NCI-H1930 (cell line): ENCODE results near the gene AGTRAP.

ENCODE experiments used
- DNase-seq, 2 experiments: peaks; one replicate each; lab custom pipeline; 2025; lab: John Stamatoyannopoulos, UW

AGTRAP gene

DNA sequence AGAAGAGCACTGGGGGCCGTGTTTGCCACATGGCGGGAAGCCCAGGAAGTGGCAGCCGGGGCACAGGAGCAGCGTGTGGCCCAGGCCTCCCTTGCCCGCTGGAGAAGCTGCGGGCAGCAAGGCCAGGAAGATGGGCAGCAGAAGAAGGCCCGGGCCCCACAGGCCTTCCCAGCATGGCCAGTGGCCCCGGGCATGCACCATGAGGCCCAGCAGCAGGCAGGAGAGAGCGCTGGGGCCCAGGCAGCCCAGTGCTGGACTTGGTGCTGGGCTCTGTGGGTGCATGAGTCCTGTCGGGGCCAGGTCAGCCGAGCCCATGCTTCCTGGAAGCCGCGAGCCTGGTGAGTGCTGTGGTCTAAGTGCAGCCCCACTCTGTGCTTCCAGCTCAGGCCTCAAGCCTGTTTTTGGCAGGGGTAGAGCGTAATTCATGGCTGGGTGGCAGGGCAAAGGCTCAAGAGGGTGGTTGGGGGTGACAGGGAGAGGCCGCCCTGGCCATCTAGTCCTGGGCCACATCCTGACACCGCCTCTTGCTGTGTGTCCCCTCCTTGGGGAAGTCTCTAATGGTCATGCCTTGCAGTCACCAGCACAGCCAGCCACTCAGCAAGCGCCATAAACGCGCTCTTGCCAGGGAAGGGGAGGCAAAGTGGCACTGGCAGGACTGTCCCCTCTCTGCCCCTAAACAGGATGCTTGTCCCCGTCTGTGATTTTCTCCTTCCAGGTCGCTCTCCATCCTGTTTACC is 48.5 kb downstream of the AGTRAP start:
- no peak for DNase-seq

DNA sequence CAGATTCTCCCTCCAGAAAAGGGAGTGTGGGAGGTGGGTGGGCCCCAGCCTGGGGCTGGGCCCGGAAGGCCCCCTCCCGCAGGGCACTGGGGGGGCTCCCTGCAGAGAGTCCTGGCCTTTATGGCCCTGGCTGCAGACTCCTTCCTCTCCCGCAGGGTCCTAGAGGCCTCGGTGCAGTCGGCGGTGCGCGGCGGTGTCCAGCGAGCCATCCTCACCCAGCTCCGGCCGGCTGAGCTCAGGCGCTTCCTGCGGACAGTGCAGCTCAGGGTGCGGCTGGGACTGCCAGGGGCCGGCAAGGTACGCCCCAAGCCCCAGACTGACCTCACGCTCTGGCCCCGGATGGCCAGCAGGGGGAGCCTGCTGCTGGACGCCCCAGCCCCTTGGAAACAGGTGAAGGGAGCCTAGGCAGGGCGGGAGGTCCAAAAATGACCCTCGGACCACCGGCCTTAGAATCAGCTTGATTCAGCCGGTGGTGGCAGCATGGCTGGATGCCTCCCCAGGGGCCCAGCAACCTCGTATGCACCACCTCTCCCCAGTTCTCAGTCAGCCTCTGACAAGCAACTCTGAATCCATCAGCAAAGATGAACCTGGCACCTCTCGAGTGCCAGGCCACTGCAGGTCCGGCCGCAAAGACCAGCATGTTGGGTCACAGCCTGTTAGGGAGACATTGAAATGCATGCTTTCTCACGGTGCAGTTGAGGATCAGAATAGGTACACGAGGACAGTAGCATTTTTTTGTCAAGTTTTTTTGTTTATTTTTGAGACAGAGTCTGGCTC is 49.2 kb downstream of the AGTRAP start:
- peak; percentile 9 to 38 for DNase-seq

DNA sequence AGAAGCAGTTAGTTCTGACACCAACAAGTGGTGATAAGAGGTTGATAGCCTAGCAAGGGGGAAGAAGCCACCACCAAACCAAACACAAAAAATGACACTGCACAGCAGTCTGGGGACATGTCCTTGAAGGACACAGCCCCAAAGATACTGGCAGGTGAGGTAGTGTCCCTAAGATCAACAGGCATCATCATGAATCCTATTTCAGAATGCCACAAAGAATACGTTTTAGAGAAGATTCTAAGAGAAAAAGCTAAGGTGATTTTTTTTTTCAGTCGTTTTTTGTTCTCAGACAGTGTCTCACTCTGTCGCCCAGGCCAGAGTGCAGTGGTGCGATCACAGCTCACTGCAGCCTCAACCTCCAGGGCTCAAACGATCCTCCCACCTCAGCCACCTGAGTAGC is 50.2 kb downstream of the AGTRAP start:
- no peak for DNase-seq

DNA sequence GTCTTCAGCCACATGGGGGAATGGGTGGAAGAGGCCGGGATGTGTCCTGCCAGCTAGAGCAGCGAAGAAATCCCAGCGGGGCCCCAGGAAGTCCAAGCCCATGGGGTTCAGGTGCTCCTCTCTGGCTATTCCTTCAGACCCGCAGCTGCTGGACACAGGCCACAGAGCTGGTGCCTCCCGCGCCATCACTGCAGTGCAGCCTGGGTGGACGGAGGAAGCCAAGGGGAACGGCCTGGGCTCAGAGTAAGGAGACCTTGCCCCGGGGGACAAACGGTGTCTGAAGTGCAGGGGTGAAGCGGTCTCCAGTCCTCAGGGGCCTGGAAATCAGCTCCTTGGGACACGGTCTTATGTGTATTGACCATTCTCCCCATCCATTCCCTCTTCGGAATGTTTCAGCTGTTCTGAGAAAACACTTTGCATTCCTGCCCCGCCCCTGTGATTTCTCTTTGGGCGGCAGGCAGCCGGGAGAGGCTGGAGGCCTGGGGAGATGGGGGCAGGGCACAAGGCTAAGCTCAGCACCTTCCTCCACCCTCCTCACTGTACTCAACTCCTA is 51.4 kb downstream of the AGTRAP start:
- no peak for DNase-seq

DNA sequence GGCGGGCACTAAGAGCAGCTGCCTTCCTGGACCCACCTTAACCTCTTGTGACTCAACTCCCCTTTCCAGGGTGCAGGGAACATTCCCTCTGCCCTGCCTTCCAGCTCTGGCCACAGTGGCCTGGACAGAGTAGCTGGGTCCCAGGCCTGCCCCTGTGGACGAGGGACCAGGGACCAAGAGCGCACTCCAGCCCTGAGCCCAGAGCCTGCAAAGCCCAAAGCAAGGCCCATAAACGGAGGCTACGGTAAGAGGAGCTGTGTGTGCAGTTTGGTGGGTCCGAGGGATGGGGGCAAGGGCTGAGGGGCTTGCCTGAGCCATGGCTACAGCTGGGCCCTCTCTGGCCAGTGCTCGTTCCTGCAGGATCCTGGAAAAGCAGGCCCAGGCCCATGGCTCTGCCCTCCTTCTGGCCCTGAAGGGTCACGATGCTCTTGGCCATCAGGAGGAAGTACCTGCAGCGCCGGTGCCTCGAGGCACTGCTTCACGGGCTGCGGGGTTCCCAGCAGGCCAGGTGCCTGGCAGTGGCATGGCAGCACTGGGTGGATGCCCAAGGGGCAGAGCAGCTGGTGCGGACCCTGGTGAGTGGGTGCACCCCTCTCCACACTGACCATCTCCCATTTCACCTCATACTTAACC is 52.0 kb downstream of the AGTRAP start:
- DNase-seq: no peak

DNA sequence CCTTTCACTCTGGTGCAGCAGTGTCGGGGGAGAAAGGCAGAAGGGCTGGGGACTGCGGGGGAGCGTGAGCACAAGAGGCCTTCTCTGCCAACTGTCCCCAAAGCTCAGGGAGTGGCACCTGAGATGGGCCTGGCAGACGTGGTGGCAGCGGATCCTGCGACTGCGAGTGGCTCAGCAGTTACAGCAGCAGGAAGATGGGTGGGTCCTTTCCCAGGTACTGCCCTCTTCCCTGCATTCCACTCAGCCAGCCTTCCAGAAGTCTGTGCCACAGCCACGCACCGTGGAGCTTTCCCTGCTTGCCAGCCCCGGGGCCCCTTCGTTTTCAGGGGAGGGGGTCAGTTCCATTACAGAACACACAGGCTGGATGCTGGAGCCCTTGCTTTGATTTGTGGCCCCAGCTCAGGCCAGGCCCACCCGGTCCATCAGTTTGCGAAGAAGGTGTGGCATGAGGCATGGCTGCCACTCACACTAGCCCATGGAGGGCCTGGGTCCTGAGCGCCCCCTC is 52.7 kb downstream of the AGTRAP start:
- DNase-seq: no peak

DNA sequence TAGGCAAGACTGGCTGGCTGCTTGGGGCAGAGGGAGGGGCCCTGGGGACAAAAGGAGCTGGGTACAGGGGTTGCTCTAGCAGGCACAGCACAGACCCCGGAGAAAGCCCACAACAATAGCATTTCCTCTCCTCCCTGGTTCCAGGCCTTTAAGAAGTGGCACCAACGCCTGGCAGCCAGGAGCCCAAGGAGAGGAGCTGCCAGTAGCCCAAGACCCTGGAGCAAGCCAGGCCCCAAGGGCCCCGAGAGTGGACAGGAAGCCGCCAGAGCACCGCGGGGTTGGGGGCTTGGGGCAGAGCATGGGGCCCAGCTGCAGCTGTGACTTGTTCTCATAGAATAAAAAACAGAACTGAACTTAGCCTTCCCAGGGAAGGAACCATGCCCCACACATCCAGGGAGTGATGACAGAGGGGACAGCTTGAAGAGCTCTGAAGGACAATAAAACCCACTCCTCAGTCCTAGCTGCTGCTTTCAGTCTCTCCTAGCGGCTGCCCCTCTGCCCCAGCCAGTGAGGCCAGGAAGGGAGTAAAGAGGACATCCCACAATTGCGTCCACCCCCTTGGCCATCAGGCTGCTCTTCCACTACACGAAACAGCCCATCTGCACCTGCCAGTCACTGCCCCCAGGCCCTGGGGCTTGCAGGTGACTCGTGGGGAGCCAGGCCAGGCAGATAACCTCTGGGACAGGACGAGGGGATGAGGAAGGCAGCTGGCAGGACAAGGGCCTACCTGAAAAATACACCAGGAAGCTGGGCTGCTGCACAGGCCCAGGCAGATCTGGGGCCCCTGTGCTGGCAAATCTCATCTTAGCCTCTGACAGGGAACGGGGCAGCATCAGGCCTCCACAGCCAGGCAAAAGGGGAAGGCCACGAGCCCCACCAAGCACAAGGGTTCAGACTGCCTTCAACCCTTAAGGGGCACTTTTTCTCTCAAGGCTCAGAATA is 53.5 kb downstream of the AGTRAP start:
- no peak for DNase-seq

DNA sequence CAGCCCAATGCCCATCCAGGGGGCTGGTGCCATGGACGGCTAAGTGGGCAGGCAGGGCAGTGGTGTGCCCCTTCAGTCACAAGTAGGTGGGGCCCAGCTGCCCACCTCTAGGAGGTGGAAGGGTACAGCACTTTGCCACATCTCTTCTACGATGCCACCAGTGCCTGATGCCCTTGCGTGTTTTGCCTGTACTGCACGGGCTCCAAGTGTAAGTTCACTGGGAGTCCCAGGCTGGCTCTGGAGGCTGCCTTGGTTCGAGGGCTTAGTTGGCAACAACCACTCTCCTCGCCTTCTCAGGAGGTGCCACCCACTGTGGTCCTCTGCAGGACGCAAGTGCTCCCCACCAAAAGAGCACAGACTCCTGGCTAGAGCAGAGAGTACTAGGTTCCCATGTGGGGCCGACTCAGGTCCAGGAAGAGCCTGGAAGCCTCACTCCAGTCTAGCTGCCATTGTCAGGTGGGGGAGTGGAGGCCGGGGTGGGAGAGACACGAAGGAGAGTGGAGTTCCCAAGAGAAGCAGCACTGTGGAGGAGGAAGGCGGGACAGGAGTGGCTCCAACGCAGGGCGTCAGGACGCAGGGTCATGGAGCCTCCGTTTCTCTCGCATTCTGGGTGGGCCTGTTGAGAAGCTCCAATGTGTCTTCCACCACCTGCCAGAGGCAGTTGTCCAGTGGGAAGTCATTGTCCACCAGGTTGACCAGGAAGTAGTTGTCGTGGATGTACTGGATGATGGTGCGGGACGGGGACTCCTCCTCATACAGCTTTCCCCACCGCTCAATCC is 54.4 kb downstream of the AGTRAP start:
- DNase-seq: no peak

DNA sequence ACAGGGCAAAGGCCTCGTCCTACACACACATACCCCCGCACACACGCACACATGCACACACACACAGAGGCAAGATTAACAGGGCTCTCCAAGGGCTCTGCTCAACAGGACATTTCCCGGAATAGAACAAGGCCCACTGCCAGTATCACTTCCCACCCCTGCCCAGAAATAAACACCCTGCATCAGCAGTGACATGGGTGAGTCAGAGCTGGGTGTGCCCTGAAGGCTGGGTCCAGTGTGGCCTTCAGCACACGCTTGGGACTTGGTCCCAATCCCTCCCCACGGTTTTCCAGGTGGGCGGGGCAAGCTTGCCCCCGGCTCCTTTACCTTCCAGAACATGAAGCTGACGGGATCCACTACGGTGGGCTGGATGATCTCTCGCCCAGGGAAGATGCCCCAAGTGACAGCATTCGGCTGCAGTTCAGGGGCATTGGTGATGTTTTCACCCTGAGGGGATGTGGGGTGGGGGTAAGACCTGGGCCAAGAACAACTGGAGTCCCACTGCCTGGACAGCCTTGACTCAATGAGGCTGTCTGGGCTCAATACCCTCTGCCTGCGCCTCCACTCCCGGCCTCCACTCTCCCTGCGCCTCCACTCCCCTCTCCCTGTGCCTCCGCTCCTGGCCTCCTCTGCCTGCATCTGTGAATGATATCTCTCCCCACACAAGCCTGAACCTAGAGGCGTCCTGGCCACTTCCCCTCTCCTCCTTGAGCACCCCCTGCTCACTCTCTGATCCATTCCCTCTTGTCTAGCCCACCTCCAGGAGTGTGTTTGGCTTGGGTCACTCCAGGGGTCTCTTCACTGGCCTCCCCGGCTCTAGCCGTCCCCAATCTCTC is 55.2 kb downstream of the AGTRAP start:
- no peak for DNase-seq

DNA sequence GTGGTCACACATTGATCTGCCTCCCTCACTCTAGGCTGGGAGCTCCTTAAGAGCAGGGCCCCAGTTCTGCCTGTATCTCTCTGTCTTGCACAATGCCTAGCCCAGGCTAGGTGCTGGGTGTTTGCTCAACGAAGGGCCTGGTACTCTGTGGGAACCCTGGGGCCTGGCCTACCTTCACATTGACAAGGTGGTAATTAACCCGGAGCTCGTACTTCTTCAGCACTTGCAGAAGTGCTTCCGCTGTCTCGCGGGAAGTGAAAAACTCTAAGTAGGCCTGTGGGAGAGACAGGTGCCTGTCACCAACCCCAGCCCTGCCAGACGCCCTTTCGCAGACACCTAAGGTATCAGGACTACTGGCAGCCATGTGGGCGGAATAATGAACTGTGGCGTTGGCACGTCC is 56.2 kb downstream of the AGTRAP start:
- DNase-seq: no peak

DNA sequence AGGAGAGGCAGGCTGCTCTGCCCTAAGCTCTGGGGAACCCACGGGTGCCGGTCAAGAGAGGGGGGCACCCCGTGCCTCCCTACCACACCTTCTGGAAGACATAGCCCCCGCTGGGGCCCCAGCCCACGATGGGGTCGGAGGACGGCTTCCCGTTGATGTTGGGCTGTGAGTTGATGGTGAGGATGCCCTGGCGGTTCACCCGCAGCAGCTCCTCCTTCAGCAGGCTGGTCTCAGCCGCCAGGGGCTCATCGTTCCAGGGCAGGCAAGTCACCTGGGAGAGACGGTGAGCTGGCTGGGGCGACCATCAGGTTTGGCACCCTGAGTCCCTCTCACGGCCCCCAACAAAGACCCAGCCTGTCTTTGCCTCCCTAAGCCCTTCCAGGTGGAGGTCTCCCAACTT is 57.9 kb downstream of the AGTRAP start:
- no peak for DNase-seq

DNA sequence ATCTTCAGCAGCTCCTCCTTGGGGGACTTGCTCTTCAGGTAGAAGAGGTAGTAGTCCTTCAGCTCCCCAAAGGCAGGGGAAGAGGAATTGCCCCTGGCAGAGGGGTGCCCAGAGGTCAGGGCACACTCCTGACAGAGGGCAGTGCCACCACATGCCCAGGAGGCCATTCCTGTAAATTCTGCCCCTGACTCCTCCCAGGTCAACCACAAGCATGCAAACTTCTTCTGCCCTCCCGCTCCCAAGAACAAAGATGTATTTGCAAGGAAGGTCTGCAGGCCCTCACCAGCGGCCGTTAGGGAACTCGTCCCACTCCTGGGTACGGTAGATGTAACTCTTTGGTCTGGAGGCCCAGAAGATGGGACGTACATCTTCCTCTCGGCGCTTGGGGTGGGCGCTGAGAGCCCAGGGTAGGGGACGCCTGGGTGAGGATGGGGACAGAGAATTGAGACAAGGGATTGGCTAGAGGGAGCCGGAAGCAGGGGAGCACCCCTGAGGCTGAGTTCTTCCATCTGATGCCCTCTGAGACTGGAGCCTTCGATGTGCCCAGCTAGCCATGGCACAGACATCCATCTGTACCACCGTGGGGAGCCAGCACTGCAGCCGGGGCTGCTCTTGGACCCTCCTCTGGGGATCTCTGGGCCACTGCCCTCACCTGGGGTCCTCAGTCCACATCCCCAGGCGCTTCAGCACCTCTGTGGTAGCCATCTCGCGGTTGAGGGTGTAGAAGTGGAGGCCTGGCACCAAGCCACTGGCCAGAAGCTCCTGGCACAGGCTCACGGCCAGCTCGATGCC is 58.7 kb downstream of the AGTRAP start:
- DNase-seq: no peak

DNA sequence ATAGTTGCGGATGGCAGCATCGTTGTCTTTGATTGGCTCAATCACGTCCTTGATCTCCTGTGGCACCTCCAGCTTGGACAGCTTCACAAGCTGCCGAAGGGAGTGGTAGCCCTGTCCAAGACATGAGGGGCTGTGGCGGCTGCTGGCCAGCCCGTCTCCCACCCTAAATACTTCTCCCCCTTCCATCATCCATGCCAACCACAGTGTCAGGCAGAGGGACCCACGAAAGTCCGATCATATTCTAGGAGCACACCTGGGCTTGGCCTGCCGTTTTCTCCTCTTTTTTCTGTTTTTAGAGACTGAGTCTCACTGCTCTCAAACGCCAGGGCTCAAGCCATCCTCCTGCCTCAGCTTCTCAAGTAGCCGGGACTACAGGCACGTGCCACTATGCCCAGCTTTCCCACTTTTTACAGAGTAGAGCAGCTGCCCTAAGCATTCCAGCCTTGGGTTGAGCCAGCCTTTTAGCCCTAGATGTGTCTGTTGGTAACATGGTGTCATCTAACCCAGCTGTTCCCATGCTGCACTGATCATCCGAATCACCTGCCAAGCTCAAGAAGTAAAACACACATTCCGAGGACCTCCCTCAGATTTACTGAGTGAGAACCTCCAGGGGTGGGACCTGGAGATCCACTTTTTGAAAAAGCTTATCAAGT is 59.4 kb downstream of the AGTRAP start:
- no peak for DNase-seq

DNA sequence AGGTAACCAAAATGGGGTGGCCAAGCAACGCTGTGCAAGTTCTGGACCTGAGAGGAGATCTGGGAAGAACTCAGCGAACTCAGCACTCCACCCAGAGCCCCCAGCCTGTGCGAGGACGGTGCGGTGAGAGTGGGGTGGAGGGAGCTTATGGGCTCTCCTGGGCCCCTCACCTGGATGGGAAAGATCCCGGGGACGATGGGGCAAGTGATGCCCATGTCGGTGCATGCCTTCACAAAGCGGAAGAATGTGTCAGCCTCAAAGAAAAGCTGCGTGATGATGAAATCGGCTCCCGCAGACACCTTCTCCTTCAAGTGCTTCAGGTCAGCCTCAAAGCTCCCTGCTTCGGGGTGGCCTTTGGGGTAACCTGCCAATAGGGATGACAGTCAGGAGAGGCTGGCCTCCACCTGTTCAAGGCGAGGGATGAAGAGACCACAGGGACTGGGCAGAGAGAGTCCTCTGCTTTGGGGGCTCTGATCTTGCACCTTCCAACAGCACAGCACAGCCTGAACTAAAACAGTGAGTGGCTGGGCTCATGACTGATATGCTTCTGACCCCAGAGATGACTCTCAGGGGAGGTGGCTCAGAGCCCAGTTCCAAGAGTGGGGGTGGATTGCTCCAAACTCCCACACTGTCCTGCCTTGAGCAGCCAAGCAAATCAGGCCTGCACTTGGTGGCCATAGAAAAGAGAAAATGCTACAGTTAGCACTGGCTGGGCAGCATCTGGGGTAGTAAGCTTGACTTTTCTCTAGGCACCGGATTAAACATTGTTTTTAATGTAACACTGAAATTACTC is 60.3 kb downstream of the AGTRAP start:
- no peak for DNase-seq

DNA sequence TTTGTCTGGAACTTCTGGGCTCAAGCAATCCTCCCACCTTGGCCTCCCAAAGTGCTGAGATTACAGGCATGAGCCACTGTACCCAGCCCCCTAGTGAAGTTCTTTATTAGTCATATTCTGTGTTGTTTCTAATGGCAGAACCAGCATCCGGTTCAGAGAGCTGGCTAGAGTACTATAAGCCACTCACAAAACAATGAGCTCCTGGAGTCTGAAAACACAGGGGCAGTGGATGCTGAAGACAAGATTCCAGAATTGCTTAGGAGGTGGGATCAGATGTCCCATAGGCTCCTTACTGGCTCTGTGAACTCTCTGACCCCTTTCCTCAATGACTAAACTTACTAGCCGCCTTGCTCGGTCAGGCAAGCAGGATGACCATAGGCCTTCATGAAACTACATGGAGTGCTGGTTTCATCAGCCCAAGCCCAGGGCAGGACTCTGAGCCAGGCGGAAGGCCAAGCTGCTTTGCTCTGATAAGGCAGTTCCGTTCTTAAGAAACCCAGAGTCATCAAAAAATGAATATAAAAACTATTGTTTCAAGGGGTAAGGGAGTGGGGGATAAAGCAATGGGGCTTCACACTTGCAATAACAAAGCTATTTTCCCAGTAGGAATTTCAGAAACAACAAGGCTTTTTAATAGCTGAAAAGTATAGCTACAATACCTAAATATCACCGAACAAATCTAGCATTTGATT is 61.7 kb downstream of the AGTRAP start:
- no peak for DNase-seq

DNA sequence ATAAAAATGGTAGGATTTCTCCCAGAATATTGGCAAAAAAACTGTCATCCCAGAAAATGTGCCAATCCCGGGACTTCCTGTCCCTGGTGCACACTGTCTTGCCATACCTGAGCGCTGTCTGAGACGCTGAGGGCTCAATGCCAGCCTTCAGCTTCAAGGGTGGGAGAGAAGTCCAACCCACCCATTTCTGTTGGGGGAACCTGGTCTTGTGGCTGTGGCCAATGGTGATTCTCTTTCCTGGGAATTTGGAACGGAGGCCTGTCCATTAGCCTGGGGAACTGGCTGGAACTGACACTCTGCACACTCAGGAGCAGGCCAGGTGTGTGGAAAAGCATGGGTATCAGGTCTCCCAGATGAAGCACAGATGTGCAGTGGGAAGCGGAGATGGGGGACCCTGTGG is 63.2 kb downstream of the AGTRAP start:
- DNase-seq: no peak

DNA sequence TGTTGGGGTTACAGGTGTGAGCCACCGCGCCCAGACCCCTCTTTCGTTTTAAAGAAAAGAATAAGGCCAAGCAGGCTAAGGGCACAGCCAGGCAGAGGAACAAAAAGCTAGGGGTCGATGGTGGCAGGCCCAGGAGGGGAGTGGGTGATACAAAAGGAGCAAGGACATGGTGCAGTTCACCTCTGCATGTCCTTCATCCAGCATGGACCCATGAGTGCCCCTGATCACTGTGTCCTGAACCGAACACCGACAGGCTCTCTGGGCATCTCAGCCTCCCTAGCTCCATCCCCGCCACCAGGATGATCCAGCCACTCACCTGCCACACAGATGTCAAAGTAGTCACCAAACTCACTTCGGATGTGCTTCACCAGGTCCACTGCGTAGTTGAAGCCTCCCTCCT is 64.0 kb downstream of the AGTRAP start:
- DNase-seq: no peak
